Activated naive CD4-positive, alpha-beta T cell treated with anti-CD3 and anti-CD28 coated beads, Interleukin-2, amount 50 U/mL, for 16 hours (primary cell): ENCODE results near the gene ACLY.

Experiments
- DNase-seq: peaks from one replicate; pipeline ENCODE4 v3.0.0-alpha.2; 2020

The ACLY gene

DNA sequence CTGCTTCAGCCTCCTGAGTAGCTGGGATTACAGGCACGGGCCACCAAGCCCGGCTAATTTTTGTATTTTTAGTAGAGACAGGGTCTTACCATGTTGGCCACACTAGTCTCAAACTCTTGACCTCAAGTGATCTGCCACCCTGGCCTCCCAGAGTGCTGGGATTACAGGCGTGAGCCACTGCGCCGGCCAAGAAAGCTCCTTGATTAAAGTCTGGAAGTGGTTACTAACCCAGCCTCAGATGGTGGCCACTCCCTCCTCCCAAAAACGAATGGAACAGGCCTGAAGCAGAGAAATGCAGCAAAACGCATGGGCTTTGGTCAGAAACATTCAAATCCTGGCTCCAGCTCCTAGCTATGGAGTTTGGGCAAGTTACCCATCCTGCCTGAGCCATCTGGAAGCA lies 94.7 kb downstream of the ACLY start:
- no peak for DNase-seq

DNA sequence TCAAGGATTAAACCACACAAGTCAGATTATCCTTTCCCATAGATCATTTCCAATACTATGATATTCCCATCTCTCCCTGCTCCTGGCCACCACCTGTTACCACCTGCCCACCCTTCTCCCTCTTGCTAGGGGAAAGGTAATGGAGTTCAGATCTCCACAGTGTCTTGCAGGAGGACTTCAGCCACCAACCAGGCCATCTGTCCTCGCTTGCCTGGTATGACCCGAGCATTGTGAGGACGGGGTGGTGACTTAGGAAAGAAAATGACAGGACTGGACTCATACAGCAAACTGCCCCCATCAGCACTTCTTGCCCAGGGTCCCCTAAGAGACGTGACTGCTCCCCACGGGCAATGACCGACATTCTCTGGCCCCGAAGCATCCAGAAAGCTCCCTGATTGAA lies 95.2 kb downstream of the ACLY start:
- no peak for DNase-seq

- no peak for DNase-seq
Measured at GRCh38 chr17:41823141-41823524, 95.6 kb downstream of the ACLY start.

DNA sequence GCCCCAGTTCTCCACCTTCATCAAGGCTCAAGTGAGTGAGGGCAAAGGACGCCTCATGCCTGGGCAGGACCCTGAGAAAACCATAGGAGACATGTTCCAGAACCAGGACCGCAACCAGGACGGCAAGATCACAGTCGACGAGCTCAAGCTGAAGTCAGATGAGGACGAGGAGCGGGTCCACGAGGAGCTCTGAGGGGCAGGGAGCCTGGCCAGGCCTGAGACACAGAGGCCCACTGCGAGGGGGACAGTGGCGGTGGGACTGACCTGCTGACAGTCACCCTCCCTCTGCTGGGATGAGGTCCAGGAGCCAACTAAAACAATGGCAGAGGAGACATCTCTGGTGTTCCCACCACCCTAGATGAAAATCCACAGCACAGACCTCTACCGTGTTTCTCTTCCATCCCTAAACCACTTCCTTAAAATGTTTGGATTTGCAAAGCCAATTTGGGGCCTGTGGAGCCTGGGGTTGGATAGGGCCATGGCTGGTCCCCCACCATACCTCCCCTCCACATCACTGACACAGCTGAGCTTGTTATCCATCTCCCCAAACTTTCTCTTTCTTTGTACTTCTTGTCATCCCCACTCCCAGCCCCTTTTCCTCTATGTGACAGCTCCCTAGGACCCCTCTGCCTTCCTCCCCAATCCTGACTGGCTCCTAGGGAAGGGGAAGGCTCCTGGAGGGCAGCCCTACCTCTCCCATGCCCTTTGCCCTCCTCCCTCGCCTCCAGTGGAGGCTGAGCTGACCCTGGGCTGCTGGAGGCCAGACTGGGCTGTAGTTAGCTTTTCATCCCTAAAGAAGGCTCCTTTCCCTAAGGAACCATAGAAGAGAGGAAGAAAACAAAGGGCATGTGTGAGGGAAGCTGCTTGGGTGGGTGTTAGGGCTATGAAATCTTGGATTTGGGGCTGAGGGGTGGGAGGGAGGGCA lies 96.3 kb downstream of the ACLY start:
- no peak for DNase-seq

DNA sequence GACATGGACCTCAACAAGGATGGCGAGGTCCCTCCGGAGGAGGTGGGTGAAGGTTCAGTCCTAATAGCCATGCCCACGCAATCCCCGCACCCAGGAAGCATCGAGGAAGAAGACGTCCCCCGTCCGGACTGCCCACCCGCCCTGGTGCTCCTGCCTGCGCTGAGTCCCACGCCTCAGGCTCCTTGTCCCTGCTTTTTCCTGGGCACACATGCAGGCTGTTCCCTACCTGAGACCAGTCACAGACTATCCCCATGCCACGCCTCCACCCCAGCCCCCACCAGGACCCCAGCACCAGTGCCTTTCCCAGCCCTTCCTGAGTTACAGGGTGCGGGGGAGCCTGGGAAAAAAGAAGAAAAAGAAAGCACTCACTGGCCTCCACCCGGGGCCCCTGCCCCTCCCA lies 97.0 kb downstream of the ACLY start:
- DNase-seq = no peak

GRCh38 chr17:41818024-41818423 lies 100.7 kb downstream of the ACLY start:
- DNase-seq = no peak
